Activated T-helper 17 cell treated with anti-CD3 and anti-CD28 coated beads, Interleukin-2, amount 50 U/mL, for 72 hours (primary cell): ENCODE measurements around the gene COL1A1. TPM values are rescaled to one million over a fixed set of nuclear protein-coding genes. Genes with fewer than 3 reads are reported as not detected.

Experiments
- ATAC-seq: fragments of 150-1000 bp; cut with Tn5 transposase; replicated peaks from 2 replicates; pipeline ENCODE4 v1.10.0; 2021; ENCODE audit warnings: mild to moderate bottlenecking, moderate library complexity
- H3K27ac Mint-ChIP-seq: one replicate; pipeline ENCODE4 v1.8.0; 2022; ENCODE audit warnings: mixed read lengths
- H3K27me3 Mint-ChIP-seq: one replicate; pipeline ENCODE4 v1.8.0; 2022; ENCODE audit warnings: mixed read lengths
- H3K36me3 Mint-ChIP-seq: one replicate; pipeline ENCODE4 v1.8.0; 2022; ENCODE audit warnings: low read depth, mild to moderate bottlenecking, mixed read lengths
- H3K4me1 Mint-ChIP-seq: one replicate; pipeline ENCODE4 v1.8.0; 2022; ENCODE audit warnings: mixed read lengths
- H3K4me3 Mint-ChIP-seq: one replicate; pipeline ENCODE4 v1.8.0; 2022; ENCODE audit warnings: mild to moderate bottlenecking, mixed read lengths
- H3K9me3 Mint-ChIP-seq: one replicate; pipeline ENCODE4 v1.8.0; 2022; ENCODE audit warnings: mixed read lengths
- total RNA-seq, 2 donors: library from RNA; stranded (reverse); gene quantifications; one replicate each; pipeline ENCODE4 v1.2.3, GENCODE V29; 2022

COL1A1 gene
- total RNA-seq, 2 donors from 2014 or later: 0.37 to 1.9 TPM

DNA sequence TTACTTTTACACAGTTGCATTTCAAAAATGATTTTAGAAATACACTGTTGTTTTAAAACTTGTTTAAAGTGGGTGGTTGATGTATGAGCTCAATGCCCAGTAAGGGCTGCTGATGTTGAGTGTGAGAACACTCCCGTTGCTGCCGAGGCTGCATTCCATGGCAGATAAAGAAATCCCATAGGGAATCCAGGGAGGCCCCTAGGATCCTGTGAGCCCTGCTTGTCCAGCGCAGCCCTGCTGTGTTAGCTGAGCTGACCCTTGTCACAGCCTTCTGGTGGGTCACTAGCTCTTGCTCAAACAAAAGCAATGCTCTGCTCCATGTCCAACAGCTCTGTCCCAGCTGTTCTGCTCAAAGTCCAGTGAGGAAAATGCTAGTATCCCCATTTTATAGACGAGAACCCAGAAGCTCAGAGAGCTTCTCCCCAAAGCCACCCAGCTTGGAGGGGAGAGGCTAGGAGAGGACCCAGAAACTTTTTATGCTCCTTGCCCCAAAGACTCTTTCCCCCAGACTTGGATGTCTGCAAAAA, 18.6 kb upstream of the COL1A1 start:
- Mint-ChIP-seq H3K4me3 (no peak overlapping the region), H3K4me1 (no peaks in the 10 kb centered on the region), H3K27me3 (peaks cover 8% of the 10 kb centered on the region), H3K36me3 (no peaks in the 10 kb centered on the region), H3K27ac (no peak overlapping the region), H3K9me3 (no peaks in the 10 kb centered on the region)
- ATAC-seq: no peak

DNA sequence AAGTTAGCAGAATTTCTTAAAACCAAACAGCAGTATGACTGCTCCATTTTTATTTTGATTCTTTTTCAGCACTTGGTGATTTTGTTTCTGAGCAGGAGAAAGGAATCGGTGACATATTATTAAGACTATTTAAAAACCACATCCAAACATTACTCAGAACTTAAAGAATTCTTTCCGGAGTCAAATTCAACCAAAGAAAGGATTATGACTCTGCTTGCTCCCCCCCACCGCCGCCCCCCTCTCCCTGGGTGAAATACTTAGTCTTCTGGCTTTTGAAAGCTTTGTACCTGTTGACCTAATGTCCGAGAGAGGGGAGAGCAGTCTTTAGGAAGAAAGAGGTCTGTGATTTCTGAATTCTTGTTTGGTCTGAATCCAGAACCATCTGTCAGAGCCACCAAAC, 17.9 kb upstream of the COL1A1 start:
- Mint-ChIP-seq H3K4me1 (no peaks in the 10 kb centered on the region), H3K36me3 (no peaks in the 10 kb centered on the region), H3K27me3 (peaks cover 12% of the 10 kb centered on the region), H3K4me3 (no peak overlapping the region), H3K27ac (no peak overlapping the region), H3K9me3 (no peaks in the 10 kb centered on the region)
- ATAC-seq: no peak

DNA sequence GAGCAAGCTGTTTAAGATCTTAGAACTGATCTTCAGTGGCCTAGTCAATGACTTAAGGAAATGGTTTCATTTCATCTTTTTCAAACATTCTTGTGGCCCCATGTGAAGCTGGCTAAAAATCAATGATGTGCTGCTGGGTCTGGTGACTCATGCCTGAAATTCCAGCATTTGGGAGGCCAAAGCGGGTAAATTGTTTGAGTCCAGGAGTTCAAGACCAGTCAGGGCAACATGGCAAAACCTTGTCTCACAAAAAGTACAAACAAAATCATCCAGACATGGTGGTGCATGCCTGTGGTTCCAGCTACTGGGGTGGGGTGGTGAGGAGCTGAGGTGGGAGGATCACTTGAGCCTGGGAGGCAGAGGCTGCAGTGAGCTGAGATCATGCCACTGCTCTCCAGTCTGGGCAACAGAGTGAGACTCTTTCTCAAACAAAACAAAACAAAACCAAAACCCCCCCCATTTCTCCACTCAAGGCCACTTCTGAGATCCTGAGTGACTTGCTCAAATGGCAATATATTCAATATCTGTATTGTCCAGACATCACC, 17.4 kb upstream of the COL1A1 start:
- Mint-ChIP-seq H3K4me3 (no peak overlapping the region), H3K36me3 (no peaks in the 10 kb centered on the region), H3K27ac (no peak overlapping the region), H3K27me3 (peaks cover 12% of the 10 kb centered on the region), H3K9me3 (no peaks in the 10 kb centered on the region), H3K4me1 (no peaks in the 10 kb centered on the region)
- no peak for ATAC-seq

DNA sequence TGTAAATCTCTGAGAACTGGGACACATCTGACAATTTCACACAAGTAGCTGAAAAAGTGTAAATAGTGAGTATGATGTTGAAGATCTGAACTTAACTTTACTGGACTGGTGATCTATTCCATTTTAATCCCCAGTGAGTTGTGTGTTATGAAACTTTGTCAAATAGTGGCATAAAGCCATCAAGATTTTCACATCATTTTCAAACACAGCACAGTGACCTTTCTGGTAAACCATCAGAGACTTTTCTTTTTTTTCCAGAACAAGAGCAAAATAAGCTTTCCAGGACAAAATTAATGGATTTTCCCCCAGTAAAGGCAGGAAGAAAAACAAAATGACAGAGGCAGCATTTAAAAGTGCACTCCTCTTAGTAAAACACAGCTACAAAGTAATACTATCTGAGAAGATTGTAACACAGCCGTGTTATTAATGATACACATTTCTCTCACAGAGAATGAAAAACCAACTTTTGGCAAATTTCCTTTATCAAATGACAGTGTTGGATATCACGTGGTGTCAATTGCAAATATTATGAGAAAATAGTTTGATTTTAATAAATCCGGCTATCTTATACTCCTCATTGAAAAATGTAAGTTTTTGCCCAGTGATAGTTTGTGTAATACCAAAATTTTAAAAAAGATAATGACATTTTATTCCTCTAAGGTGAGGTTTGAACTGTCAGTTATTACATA, 16.8 kb upstream of the COL1A1 start:
- H3K9me3 Mint-ChIP-seq: no peaks in the 10 kb centered on the region
- no peak overlapping the region for H3K27ac Mint-ChIP-seq
- H3K27me3 Mint-ChIP-seq: peaks cover 12% of the 10 kb centered on the region
- no peak for ATAC-seq
- peaks cover 2% of the 10 kb centered on the region for H3K4me1 Mint-ChIP-seq
- H3K36me3 Mint-ChIP-seq: no peaks in the 10 kb centered on the region
- H3K4me3 Mint-ChIP-seq: no peak overlapping the region

DNA sequence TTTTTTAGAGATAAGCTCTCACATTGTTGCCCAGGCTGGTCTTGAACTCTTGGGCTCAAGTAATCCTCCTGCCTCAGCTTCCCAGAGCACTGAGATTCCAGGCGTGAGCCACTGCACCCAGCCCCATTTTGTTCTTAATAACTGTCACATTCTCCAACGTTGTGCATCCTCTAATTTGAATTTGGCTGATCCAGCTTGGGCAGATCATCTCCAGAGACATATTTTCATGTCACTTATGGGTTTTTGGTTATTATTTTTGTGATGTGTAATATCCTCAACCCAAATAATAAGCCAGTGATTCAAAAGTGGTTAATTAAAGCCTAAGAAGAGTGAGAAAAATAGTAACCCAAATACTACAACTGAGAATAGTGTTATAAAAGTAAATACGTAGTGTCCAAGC, 16.2 kb upstream of the COL1A1 start:
- Mint-ChIP-seq H3K4me1 (peaks cover 6% of the 10 kb centered on the region), H3K36me3 (no peaks in the 10 kb centered on the region), H3K4me3 (no peak overlapping the region), H3K27ac (no peak overlapping the region), H3K27me3 (peaks cover 12% of the 10 kb centered on the region), H3K9me3 (no peaks in the 10 kb centered on the region)
- ATAC-seq: no peak

DNA sequence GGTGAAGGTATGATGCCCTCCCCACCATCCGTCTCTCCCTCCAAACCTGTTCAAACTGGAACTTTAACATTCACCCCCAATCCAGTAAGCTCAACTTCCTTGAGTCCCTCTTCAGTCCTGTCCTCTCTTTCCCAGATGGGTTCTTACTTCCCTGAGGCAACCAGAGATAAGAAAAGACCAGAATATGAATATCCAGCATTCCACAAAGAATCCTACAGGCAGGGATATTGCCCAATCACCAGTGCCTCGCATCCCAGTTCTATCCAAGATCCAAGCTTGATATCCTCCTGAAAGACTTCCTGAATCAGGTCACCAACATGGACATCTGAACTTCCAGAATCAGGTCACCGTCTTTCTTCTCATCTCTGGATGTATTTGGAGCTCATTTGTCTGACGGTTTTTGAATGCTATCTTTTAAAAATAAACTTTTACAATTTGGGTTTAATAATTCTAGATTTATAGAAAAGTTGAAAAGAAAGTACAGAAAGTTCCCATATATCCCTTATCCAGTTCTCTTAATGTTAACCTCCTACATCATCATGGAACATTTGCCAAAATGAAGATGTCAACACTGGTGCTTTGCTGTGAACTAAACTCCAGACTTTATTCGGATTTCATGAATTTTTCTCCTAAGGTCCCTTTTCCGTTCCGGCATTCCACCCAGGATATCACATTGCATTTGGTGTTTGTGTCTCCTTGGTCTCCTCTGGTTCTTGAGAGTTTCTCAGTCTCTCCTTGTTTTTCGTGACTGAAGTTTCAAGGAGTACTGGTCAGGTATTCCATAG, 13.7 kb upstream of the COL1A1 start:
- Mint-ChIP-seq H3K27ac (no peak overlapping the region), H3K36me3 (no peaks in the 10 kb centered on the region), H3K4me1 (peaks cover 10% of the 10 kb centered on the region), H3K27me3 (peaks cover 21% of the 10 kb centered on the region), H3K4me3 (no peak overlapping the region), H3K9me3 (no peaks in the 10 kb centered on the region)
- no peak for ATAC-seq

DNA sequence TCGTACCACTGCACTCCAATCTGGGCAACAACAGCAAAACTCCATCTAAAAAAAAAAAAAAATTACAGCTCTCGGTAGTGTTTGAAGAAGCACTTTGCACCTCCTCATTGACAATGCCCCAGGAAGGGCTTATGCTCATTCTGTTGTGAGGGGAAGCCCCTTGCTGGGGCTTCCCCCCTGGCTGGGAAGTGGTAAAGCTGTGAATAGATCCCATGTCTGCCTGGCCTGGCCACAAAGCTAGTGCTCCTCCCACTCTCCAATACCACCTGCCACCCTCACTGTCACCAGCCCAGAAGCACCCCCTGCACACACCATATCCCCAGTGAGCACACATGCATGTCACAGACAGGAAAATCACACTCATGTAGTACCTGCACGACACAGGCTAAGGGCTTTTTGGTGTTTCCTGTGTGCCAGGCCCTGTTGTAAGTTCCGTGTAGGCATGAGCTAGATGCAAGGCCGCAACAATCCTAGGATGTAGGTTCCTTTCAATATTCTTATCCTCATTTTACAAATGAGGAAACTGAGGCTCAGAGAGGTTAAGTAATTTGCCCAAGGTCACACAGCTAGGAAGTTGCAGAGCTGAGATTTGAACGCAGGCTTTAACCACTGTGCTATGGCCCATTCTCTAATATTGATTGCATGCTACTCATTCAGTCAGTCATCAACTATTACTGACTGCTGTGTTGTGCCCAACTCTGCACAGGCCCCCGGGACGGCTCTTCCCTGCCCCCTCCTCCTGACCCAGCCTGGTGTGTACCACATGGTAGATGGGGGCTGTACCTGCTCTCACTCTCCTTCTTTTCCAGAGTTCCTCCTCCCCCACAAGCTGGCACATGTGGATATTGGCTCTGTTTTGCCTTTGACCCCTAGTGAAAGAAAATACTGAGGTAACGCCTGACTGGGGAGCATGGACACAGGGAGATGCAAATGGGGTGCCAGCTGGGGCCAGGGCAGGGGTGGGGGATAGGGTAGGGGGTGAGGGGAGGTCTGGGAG, 11.9 kb upstream of the COL1A1 start:
- Mint-ChIP-seq H3K4me1 (peaks cover 10% of the 10 kb centered on the region), H3K27ac (no peak overlapping the region), H3K36me3 (no peaks in the 10 kb centered on the region), H3K9me3 (no peaks in the 10 kb centered on the region), H3K4me3 (no peak overlapping the region), H3K27me3 (peaks cover 31% of the 10 kb centered on the region)
- ATAC-seq: peak; percentile 93

DNA sequence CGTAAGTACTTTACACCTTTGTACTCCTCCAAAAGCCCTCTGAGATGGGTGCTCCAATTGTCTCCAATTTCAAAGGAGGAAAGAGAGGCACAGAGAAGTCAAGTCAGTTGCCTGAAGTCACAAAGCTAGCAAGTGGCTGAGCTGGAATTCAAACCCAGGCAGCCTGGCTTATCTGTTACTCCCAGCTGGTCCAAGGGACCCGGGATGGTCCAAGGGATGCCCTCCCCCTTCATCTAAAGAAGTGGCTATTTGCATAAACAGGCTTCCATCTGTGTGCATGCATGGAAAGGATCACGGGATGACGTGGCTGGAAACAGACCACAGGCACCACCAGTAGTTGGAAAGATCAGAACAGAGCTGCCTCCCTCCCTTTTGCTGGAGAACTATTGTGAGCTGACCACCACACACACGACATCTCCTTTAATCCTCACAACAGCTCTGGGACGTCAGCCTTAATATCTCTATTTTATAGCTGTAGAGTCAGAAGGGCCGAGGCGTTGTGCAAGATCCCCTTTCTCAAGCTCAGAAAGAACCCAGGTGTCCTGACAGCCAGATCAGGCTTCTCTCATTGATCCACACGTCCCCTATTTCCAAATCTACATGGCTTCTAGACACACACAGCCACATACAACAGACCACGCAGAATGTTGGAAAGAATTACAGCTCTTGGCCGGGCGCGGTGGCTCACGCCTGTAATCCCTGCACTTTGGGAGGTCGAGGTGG, 10.9 kb upstream of the COL1A1 start:
- Mint-ChIP-seq H3K36me3 (no peaks in the 10 kb centered on the region), H3K27ac (no peak overlapping the region), H3K4me3 (no peak overlapping the region), H3K27me3 (peaks cover 38% of the 10 kb centered on the region), H3K4me1 (peaks cover 10% of the 10 kb centered on the region), H3K9me3 (no peaks in the 10 kb centered on the region)
- ATAC-seq: no peak

DNA sequence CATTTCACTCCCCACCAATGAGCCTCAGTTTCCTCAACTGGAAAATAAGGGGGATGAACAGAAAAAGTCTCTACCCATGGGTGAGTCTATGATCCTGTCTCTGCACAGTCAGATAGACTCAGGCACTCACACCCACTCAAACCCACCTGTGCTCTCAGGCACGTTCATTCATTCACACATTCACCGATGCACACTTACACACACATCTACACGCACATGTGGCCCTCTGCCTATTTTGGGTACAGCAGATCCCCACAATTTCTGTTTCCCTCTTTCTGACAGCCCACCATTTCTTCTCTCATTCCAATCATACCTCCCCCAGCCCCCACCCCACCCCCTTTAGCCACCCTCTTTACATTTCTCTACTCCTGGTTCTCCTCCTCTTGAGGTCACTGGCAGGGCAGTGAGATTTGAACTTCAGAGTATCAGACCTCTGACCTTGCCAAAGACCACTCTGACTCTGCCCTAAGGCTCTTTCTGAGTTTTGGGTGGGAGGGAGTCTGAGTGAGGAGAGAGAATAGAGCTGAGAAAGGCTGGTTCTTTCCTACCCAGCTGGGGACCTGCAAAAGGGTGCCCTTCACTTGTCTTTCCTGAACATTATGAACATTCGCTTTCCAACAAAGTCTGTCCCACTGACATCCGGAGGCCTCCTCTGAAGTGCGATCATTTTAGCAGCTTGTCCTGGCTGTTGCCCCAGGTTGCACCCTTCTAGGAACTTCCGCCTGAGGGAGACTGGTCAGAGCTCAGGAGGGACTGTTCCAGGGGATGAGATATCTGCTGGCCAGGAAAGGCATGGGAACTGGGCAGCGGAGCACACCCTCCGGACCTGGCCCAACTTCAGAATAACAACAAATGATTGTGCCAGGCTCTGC, 10.1 kb upstream of the COL1A1 start:
- Mint-ChIP-seq H3K4me3 (peak overlapping the region; percentile 44), H3K27ac (no peak overlapping the region), H3K9me3 (no peaks in the 10 kb centered on the region), H3K27me3 (peaks cover 45% of the 10 kb centered on the region), H3K4me1 (peaks cover 10% of the 10 kb centered on the region), H3K36me3 (no peaks in the 10 kb centered on the region)
- peak; percentile 53 for ATAC-seq

DNA sequence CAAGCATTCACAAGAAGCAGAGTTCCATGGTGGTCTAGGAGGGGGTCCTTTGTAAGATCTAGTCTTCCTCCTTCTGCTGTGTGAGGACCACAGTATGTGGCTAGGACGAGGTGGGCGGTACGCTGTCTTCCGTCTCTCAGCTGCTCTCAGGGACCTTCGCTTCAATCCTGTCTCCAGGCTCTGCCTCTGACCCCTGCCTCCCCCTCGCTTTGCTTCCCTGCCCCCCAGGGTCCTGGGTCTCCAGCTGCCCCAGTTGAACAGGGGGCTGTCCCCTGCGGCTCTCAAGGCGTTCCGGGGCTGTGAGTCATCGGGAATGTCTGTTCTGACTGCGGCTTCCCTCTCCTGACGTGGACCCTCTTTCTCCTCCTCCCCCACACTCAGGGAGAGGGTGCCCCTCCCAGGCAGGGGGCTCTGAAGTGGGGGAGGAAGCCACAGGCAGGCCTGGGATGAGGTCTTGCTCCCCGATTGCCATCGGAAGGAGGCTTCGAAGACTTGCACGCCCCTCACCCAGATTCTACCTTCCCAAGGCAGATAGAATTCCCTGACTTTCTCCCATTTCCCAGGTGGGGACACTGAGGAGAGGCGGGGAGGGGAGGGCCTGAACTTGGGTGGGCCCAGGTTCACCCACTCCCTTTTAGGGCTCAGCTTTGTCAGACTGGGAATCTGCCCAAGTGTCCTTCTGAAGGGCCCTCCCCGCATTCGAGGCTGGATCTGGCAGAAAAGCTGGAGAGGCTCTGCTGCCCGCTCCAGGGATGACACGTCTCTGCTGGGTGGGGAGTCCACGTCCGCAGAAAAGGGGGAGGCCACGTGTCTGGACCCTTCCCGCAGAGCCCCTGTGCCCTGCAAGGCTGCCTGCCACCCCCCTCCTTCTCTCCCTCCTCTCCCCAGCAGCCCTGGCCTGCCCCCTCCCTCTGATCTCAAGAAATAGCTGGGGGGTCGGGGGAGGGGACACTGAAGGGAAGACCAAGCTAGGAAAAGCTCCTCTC, 9.1 kb upstream of the COL1A1 start:
- Mint-ChIP-seq H3K4me1 (peaks cover 10% of the 10 kb centered on the region), H3K27me3 (peaks cover 52% of the 10 kb centered on the region), H3K36me3 (no peaks in the 10 kb centered on the region), H3K9me3 (no peaks in the 10 kb centered on the region), H3K4me3 (peak overlapping the region; percentile 44), H3K27ac (no peak overlapping the region)
- ATAC-seq: no peak

DNA sequence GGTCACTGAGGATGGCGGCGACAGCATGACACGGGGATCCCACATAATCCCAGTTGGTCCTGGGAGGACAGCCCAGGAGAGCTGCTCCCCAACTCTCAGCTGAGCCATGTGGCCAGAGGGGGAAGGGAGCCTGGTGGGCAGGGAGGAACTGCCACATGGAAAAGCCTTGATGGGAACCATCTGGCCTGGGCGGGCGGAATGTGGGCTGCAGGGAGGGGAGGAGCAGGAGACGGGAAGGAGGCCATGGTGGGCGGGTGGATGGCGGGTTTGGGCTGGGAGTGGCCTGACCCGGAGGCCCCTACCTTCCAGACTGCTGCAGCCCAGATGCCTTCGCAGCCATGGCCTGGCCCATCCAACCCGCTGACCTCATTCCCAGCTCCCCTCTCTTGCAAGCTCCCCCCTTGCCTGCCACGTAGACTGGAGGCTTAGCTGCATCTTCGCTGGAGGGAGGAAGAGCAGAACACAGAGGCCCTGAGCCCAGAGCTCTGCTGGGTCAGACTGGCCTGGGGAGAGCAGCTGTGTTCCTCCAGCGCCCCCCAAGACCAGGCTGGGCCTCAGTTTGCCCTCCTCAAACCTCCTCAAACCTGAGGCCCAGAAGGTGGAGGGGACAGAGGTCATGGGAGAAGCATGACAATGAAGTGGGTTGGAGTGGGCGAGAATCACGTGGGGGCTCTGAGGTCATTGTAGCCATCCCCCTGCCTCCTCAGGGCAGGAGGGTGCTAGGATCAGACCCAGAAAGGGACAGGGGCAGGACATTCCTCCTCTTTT, 8.2 kb upstream of the COL1A1 start:
- ATAC-seq: no peak
- no peak overlapping the region for H3K27ac Mint-ChIP-seq
- peaks cover 10% of the 10 kb centered on the region for H3K4me1 Mint-ChIP-seq
- H3K4me3 Mint-ChIP-seq: no peak overlapping the region
- no peaks in the 10 kb centered on the region for H3K9me3 Mint-ChIP-seq
- H3K27me3 Mint-ChIP-seq: peaks cover 56% of the 10 kb centered on the region
- no peaks in the 10 kb centered on the region for H3K36me3 Mint-ChIP-seq
